Astrocyte (in vitro differentiated cells and primary cell): ENCODE data around the gene CFDP1.

Experiments
- EZH2 ChIP-seq: IDR thresholded peaks from 2 replicates; pipeline ENCODE4 v1.6.1; 2012; ENCODE audit warnings: mild to moderate bottlenecking, low read length, inconsistent platforms; ENCODE audit not compliant: insufficient read depth
- TF ChIP-seq, protein P1 (sequence below): IDR thresholded peaks from 2 replicates; pipeline ENCODE4 v1.5.1; 2011; ENCODE audit warnings: low read depth, mild to moderate bottlenecking, inconsistent platforms, low read length, moderate library complexity; ENCODE audit not compliant: insufficient read depth

GRCh38 chr16:75326333-75326732, 107.0 kb downstream of the CFDP1 start:
- TF ChIP-seq, protein P1, sequence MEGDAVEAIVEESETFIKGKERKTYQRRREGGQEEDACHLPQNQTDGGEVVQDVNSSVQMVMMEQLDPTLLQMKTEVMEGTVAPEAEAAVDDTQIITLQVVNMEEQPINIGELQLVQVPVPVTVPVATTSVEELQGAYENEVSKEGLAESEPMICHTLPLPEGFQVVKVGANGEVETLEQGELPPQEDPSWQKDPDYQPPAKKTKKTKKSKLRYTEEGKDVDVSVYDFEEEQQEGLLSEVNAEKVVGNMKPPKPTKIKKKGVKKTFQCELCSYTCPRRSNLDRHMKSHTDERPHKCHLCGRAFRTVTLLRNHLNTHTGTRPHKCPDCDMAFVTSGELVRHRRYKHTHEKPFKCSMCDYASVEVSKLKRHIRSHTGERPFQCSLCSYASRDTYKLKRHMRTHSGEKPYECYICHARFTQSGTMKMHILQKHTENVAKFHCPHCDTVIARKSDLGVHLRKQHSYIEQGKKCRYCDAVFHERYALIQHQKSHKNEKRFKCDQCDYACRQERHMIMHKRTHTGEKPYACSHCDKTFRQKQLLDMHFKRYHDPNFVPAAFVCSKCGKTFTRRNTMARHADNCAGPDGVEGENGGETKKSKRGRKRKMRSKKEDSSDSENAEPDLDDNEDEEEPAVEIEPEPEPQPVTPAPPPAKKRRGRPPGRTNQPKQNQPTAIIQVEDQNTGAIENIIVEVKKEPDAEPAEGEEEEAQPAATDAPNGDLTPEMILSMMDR = no peak
- TF ChIP-seq EZH2 = no peak
